Fibroblast of upper back skin (primary cell): Measurements from ENCODE around the gene OR52B4.
A peak's percentile ranks its signal among the peaks of the same experiment; 100 is the strongest.
"Not testable (repeated sequence)": the region's sequence is repeated elsewhere in the genome, so short reads cannot be mapped to it uniquely, and the experiment has no call there.

ENCODE experiments used
- DNase-seq: peaks from one replicate; pipeline ENCODE4 v3.0.0-alpha.2; 2013

The OR52B4 gene

GRCh38 chr11:4368286-4368685, at the start of gene OR52B4:
TSS of gene OR52B4 (minus strand) at chr11:4368386. CDS start at chr11:4368295, 91 bp downstream.
- no peak for DNase-seq

GRCh38 chr11:4416816-4417215, 48.6 kb upstream of the OR52B4 start:
- DNase-seq: no peak

DNA sequence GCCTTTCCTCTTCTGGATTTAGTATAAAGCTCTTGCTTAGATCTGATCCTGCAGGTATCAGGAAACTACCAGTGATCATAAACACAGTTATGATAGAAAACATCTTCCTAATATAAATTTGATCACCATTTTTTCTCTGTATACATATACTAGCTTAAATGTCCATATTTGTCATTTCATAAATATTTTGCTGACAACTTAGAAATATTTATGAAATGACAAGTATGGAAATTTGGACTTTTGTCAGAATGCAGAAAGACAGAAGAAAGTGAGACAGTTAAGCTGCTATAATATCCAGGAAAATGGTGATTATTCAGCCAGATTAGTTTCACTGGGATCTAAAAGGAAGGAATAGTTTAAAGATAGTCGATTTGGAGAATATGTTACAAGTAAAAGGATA, 48.1 kb upstream of the OR52B4 start:
- DNase-seq: no peak

DNA sequence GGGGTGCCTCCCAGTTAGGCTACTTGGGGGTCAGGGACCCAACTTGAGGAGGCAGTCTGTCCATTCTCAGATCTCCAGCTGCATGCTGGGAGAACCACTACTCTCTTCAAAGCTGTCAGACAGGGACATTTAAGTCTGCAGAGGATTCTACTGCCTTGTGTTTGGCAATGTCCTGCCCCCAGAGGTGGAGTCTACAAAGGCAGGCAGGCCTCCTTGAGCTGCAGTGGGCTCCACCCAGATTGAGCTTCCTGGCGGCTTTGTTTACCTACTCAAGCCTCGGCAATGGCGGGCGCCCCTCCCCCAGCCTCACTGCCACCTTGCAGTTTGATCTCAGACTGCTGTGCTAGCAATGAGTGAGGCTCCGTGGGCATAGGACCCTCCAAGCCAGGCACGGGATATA, 38.0 kb upstream of the OR52B4 start:
- not testable (repeated sequence) for DNase-seq

- DNase-seq: no peak
Measured at GRCh38 chr11:4393858-4394223, 25.7 kb upstream of the OR52B4 start.

DNA sequence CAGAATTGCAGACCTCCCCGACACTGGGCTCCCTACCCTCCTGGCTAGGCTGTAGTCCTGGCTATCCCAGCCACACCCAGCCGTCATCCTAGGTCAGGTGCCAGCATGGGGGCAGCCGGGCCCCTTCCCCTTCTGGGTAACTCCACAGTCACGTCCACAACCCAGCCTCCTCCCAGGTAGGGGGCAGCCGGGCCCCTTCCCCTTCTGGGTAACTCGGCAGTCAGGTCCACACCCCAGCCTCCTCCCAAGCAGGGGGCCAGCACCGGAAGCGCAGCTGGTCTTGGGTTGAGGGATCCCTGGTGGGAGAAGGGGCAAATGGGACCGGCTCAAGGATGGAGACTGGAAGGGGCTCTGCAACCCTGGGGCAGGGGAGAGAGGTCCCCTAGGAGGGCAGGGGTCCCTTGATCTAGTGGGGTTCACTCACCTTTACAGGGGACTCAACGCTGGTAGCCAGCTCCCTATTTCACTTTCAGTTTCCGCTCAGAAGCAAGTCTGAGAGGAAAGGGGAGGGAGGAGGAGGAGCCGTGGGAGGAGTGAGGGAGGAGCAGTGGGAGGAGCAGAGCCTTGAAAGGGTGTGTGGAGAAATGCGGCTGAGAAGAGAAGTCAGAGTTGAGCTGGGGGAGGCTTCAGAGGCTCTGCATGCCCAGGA, 25.1 kb upstream of the OR52B4 start, which contains the start of gene TRIM21:
TRIM21 (minus strand) TSS at position 494 of the 649 bp plus-strand sequence. CDS start 3,293 bp downstream, outside the sequence.
- DNase-seq: peak; percentile 80

- no peak for DNase-seq
Measured at GRCh38 chr11:4388221-4388620, 20.0 kb upstream of the OR52B4 start.

- no peak for DNase-seq
Measured at GRCh38 chr11:4385978-4386740, 18.0 kb upstream of the OR52B4 start.

DNA sequence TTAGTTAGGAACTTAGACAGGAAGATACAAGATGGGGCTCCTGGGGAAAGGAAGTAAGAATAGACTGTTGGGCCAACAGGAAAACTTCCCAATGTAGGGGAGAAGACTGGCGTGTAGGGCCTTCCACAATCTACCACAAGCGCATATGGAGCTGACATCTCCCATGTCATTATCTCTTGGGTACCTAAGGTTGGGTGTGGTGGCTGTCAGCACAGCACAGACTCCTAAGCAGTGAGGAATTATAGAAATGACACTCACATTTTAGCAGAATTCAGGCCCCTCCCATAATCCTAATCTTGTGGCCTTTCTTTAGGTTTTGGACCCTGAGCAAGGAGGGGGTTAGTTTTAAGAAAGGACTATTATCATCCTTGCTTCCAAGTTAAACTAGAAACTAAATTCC, 13.7 kb upstream of the OR52B4 start:
- no peak for DNase-seq

GRCh38 chr11:4375431-4376140, 7.4 kb upstream of the OR52B4 start:
- DNase-seq: no peak

GRCh38 chr11:4370166-4370565, 2.0 kb upstream of the OR52B4 start:
- DNase-seq: no peak

- DNase-seq: not testable (repeated sequence)
Measured at GRCh38 chr11:4348142-4348541, 20.0 kb downstream of the OR52B4 start.

DNA sequence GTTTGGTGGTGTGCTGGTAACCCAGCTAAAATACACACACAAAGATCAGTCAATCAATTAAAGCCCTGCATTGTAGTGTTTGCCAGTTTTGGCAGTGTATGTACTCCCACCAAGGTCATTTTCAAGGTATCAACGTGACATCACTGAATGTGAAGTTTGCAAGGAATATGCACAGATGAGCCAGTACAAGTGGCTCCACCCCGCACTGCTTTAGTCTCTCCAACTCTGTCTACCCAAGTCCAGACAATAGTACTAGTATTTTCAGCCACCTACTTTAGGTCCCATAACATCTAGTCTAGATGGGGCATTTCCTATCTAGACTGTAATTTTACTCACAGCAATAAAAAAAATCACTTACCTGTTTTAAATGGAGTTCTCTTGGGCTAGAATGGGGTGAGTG, 22.8 kb downstream of the OR52B4 start:
- DNase-seq: not testable (repeated sequence)

GRCh38 chr11:4334356-4334755, 33.8 kb downstream of the OR52B4 start:
- not testable (repeated sequence) for DNase-seq
